ENCODE results near the gene MRAP2. TPM values are rescaled to one million over a fixed set of nuclear protein-coding genes. Genes with fewer than 3 reads are reported as not detected.
"Not testable (repeated sequence)": the region's sequence is repeated elsewhere in the genome, so short reads cannot be mapped to it uniquely, and the experiment has no call there.

The MRAP2 gene
- total RNA-seq, 1 donor from 2014 or later = not detected

- CTCF ChIA-PET = no interaction called here
- POLR2A ChIA-PET = no interaction called here
- DNase-seq = no peak
Measured at GRCh38 chr6:84074988-84075781, 41.6 kb downstream of the MRAP2 start.

GRCh38 chr6:84077645-84078044 is 44.1 kb downstream of the MRAP2 start:
- DNase-seq (no peak), ATAC-seq (ENCODE audit: low read depth) (no peak)
- Mint-ChIP-seq H3K27me3 (peaks cover under 1% of the 10 kb centered on the region), H3K4me1 (no peaks in the 10 kb centered on the region), H3K36me3 (ENCODE audit: low read depth) (no peaks in the 10 kb centered on the region), H3K9me3 (no peaks in the 10 kb centered on the region), H3K27ac (no peak overlapping the region), H3K4me3 (no peak overlapping the region)
- TF ChIP-seq CTCF (IDR thresholded peaks at IDR 0.05) = no peak
- intact Hi-C loops (cut with micrococcal nuclease) = no loop called here
- ChIA-PET POLR2A (no interaction called here), CTCF (no interaction called here)

More at GRCh38 chr6:84074988-84075781, 41.6 kb downstream of the MRAP2 start:
- Mint-ChIP-seq H3K27ac (no peak overlapping the region), H3K36me3 (ENCODE audit: low read depth) (no peaks in the 10 kb centered on the region), H3K27me3 (no peaks in the 10 kb centered on the region), H3K4me3 (no peak overlapping the region), H3K9me3 (peaks cover 8% of the 10 kb centered on the region), H3K4me1 (no peaks in the 10 kb centered on the region)
- no peak for TF ChIP-seq CTCF (IDR thresholded peaks at IDR 0.05)
- no peak for ATAC-seq (ENCODE audit: low read depth)
- intact Hi-C loops (cut with micrococcal nuclease) = no loop called here

GRCh38 chr6:84078335-84078734 is 44.8 kb downstream of the MRAP2 start:
- TF ChIP-seq CTCF (IDR thresholded peaks at IDR 0.05) = no peak
- DNase-seq = no peak
- ChIA-PET POLR2A (no interaction called here), CTCF (no interaction called here)
- Mint-ChIP-seq H3K27ac (no peak overlapping the region), H3K36me3 (ENCODE audit: low read depth) (no peaks in the 10 kb centered on the region), H3K9me3 (no peaks in the 10 kb centered on the region), H3K4me3 (no peak overlapping the region), H3K4me1 (no peaks in the 10 kb centered on the region), H3K27me3 (peaks cover 3% of the 10 kb centered on the region)
- intact Hi-C loops (cut with micrococcal nuclease) = no loop called here
- no peak for ATAC-seq (ENCODE audit: low read depth)

- Mint-ChIP-seq H3K27me3 (peaks cover 5% of the 10 kb centered on the region), H3K9me3 (no peaks in the 10 kb centered on the region), H3K4me1 (no peaks in the 10 kb centered on the region), H3K36me3 (ENCODE audit: low read depth) (no peaks in the 10 kb centered on the region), H3K4me3 (no peak overlapping the region), H3K27ac (no peak overlapping the region)
- no peak for ATAC-seq (ENCODE audit: low read depth)
- CTCF ChIA-PET = no interaction called here
- no peak for DNase-seq
- POLR2A ChIA-PET = no interaction called here
- no peak for TF ChIP-seq CTCF (IDR thresholded peaks at IDR 0.05)
- intact Hi-C loops (cut with micrococcal nuclease) = no loop called here
Measured at GRCh38 chr6:84081222-84081621, 47.6 kb downstream of the MRAP2 start.

- ATAC-seq (ENCODE audit: low read depth) (no peak), DNase-seq (no peak)
- no peaks in the 10 kb centered on the region for H3K36me3 Mint-ChIP-seq (ENCODE audit: low read depth)
- intact Hi-C loops (cut with micrococcal nuclease) = no loop called here
- peaks cover 6% of the 10 kb centered on the region for H3K27me3 Mint-ChIP-seq
- H3K4me1 Mint-ChIP-seq = no peaks in the 10 kb centered on the region
- no peak overlapping the region for H3K4me3 Mint-ChIP-seq
- no peak overlapping the region for H3K27ac Mint-ChIP-seq
- ChIA-PET POLR2A (no interaction called here), CTCF (no interaction called here)
- no peaks in the 10 kb centered on the region for H3K9me3 Mint-ChIP-seq
- TF ChIP-seq CTCF (IDR thresholded peaks at IDR 0.05) = no peak
Measured at GRCh38 chr6:84082689-84083265, 49.2 kb downstream of the MRAP2 start.

GRCh38 chr6:84084705-84085104 is 51.1 kb downstream of the MRAP2 start:
- intact Hi-C loops (cut with micrococcal nuclease); H3K4me3 Mint-ChIP-seq; POLR2A ChIA-PET; ATAC-seq (ENCODE audit: low read depth); H3K36me3 Mint-ChIP-seq (ENCODE audit: low read depth); H3K27me3 Mint-ChIP-seq; DNase-seq; CTCF ChIA-PET; H3K4me1 Mint-ChIP-seq; H3K9me3 Mint-ChIP-seq; H3K27ac Mint-ChIP-seq: not testable (repeated sequence)

All from activated B cell treated with CpG ODN at 0.5 μM for 24 hours (primary cell).